ENCODE results near the gene ARID1B.
"Not testable (repeated sequence)": the region's sequence is repeated elsewhere in the genome, so short reads cannot be mapped to it uniquely, and the experiment has no call there.

Gene ARID1B

DNA sequence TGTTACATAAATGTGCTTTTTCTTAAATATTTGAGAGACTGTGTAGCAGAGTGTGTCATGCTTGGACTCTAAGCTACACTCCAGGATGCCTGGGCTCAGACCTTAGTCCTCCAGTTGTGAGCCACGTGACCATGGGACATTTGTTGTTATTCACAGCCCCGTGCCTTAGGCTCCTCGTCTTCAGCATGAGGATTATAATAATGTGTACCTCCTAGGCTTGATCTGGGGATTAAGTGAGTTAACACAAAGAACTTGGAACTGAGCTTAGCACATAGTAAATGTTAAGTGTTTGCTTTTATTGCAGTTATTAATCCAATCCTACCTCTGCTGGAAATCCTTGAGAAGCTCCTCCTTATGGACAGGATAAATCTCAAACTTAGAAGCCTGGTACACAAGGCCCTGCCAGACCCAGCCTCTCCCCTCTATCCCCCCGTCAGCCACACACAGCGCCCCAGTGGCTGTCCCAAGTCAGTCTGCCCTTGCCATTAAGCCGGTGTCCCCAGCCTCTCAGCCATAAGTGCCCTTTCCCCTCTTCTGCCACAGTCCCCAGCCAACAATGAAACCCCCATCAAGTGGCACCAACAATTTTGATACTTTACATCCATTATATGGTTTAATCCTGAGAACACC lies 368.6 kb downstream of the ARID1B start:
- Histone ChIP-seq H3K4me3 (ENCODE audit: low read length) (no peak overlapping the region), H3K36me3 (replicated peaks; ENCODE audit: insufficient read depth, low read length) (no peaks in the 10 kb centered on the region; the same call in 1 of the 2 replicates), H3K9ac (ENCODE audit: low read length) (no peak overlapping the region), H3F3A (ENCODE audit: insufficient read depth, low read length) (no peaks in the 10 kb centered on the region), H3K9me3 (replicated peaks; ENCODE audit: insufficient read depth, low read length) (no peaks in the 10 kb centered on the region), H4K20me1 (ENCODE audit: insufficient read depth, low read length) (no peaks in the 10 kb centered on the region), H2AFZ (ENCODE audit: low read length) (no peak overlapping the region), H3K4me2 (ENCODE audit: low read depth, low read length) (no peak overlapping the region), H3K27ac (ENCODE audit: low read length) (no peak overlapping the region), H3K9me2 (replicated peaks; ENCODE audit: insufficient read depth, low read length) (no peaks in the 10 kb centered on the region), H3K4me1 (ENCODE audit: low read length) (no peaks in the 10 kb centered on the region), H3K27me3 (replicated peaks; ENCODE audit: insufficient read depth, low read length) (no peaks in the 10 kb centered on the region), H3K79me2 (ENCODE audit: low read length) (no peaks in the 10 kb centered on the region)
- TF ChIP-seq, protein P1, sequence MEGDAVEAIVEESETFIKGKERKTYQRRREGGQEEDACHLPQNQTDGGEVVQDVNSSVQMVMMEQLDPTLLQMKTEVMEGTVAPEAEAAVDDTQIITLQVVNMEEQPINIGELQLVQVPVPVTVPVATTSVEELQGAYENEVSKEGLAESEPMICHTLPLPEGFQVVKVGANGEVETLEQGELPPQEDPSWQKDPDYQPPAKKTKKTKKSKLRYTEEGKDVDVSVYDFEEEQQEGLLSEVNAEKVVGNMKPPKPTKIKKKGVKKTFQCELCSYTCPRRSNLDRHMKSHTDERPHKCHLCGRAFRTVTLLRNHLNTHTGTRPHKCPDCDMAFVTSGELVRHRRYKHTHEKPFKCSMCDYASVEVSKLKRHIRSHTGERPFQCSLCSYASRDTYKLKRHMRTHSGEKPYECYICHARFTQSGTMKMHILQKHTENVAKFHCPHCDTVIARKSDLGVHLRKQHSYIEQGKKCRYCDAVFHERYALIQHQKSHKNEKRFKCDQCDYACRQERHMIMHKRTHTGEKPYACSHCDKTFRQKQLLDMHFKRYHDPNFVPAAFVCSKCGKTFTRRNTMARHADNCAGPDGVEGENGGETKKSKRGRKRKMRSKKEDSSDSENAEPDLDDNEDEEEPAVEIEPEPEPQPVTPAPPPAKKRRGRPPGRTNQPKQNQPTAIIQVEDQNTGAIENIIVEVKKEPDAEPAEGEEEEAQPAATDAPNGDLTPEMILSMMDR (IDR thresholded peaks at IDR 0.05; ENCODE audit: low read length): no peak
- TF ChIP-seq EZH2phosphoT487 (IDR thresholded peaks at IDR 0.05; ENCODE audit: low read length) (no peak), EZH2 (optimal IDR thresholded peaks at IDR 0.05; ENCODE audit: low read depth, low read length) (no peak)
- DNase-seq: no peak

DNA sequence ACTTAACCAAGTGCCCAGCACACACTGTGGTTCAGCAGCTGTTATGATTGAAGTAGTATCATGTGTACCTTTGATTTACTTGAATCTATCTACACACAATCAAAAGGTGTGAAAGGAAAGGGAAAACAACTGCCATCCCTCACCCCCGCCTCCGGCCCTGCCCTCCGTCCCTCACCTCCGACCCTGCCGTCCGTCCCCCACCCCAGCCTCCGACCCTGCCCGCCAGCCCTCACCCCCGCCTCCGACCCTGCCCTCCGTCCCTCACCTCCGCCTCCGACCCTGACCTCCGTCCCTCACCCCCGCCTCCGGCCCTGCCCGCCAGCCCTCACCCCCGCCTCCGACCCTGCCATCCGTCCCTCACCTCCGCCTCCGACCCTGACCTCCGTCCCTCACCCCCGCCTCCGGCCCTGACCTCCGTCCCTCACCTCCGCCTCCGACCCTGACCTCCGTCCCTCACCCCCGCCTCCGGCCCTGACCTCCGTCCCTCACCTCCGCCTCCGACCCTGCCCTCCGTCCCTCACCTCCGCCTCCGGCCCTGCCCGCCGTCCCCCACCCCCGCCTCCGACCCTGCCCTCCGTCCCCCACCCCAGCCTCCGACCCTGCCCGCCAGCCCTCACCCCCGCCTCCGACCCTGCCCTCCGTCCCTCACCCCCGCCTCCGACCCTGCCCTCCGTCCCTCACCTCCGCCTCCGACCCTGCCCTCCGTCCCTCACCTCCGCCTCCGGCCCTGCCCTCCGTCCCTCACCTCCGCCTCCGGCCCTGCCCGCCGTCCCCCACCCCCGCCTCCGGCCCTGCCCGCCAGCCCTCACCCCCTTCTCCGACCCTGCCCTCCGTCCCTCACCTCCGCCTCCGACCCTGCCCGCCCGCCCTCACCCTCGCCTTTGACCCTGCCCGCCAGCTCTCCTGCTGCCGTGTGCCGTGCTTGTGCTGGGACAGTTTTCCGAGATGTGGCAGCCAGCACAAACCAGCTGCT lies 370.2 kb downstream of the ARID1B start:
- not testable (repeated sequence) for H3K4me3 ChIP-seq (ENCODE audit: low read length); H3K27me3 ChIP-seq (replicated peaks; ENCODE audit: insufficient read depth, low read length); H3K36me3 ChIP-seq (replicated peaks; ENCODE audit: insufficient read depth, low read length); DNase-seq; H3K79me2 ChIP-seq (ENCODE audit: low read length); H3K9ac ChIP-seq (ENCODE audit: low read length); H3K4me1 ChIP-seq (ENCODE audit: low read length); H3F3A ChIP-seq (ENCODE audit: insufficient read depth, low read length); H3K27ac ChIP-seq (ENCODE audit: low read length); H3K9me2 ChIP-seq (replicated peaks; ENCODE audit: insufficient read depth, low read length); H3K9me3 ChIP-seq (replicated peaks; ENCODE audit: insufficient read depth, low read length); H2AFZ ChIP-seq (ENCODE audit: low read length); H4K20me1 ChIP-seq (ENCODE audit: insufficient read depth, low read length); H3K4me2 ChIP-seq (ENCODE audit: low read depth, low read length)

DNA sequence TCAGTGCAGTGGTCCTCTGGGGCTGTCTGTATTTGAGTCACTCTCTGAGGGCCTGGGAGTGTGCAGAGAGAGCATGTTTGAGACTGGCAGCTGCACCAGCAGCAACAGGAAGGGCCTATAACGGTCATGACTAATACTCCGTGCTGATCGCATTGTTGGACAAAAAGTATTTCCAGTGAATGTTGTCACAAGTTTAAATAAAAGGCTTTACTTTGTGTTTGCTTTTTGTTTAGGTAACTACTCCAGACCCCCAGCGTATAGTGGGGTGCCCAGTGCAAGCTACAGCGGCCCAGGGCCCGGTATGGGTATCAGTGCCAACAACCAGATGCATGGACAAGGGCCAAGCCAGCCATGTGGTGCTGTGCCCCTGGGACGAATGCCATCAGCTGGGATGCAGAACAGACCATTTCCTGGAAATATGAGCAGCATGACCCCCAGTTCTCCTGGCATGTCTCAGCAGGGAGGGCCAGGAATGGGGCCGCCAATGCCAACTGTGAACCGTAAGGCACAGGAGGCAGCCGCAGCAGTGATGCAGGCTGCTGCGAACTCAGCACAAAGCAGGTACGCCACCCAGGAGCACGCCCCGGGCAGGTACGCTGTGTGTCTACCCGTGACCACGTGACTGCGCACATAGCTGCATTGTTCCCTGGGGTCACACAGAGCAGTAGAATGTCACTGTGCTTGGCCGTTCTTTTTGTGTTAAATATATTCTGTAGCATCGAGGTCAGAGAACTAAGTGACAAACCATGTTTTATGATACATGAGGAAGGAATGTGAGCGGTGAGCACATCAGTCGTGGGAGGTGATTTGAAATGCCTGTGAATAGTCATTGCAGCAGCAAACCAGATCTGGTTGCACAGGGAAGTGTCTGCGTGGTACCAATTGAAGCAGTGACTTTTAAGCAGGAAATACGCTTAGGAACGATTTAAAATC lies 371.5 kb downstream of the ARID1B start:
- Histone ChIP-seq H3K27ac (ENCODE audit: low read length) (no peak overlapping the region), H3K79me2 (ENCODE audit: low read length) (no peaks in the 10 kb centered on the region), H3K36me3 (replicated peaks; ENCODE audit: insufficient read depth, low read length) (no peaks in the 10 kb centered on the region; the same call in 1 of the 2 replicates), H4K20me1 (ENCODE audit: insufficient read depth, low read length) (no peaks in the 10 kb centered on the region), H3F3A (ENCODE audit: insufficient read depth, low read length) (no peaks in the 10 kb centered on the region), H3K9me2 (replicated peaks; ENCODE audit: insufficient read depth, low read length) (no peaks in the 10 kb centered on the region), H2AFZ (ENCODE audit: low read length) (no peak overlapping the region), H3K4me2 (ENCODE audit: low read depth, low read length) (no peak overlapping the region), H3K9ac (ENCODE audit: low read length) (no peak overlapping the region), H3K27me3 (replicated peaks; ENCODE audit: insufficient read depth, low read length) (no peaks in the 10 kb centered on the region), H3K4me1 (ENCODE audit: low read length) (no peaks in the 10 kb centered on the region), H3K9me3 (replicated peaks; ENCODE audit: insufficient read depth, low read length) (no peaks in the 10 kb centered on the region), H3K4me3 (ENCODE audit: low read length) (no peak overlapping the region)
- TF ChIP-seq, protein P1 (IDR thresholded peaks at IDR 0.05; ENCODE audit: low read length): no peak
- TF ChIP-seq EZH2phosphoT487 (IDR thresholded peaks at IDR 0.05; ENCODE audit: low read length) (no peak), EZH2 (optimal IDR thresholded peaks at IDR 0.05; ENCODE audit: low read depth, low read length) (no peak)
- no peak for DNase-seq

Data from MM.1S (cell line).